GM13976 (cell line): ENCODE data around the gene GRXCR2.

Source experiments
- DNase-seq: peaks from one replicate; pipeline ENCODE4 v3.0.0; 2012; ENCODE audit warnings: low spot score
- CTCF ChIP-seq: IDR thresholded peaks from 2 replicates; pipeline ENCODE4 v1.5.1; 2012; ENCODE audit warnings: borderline replicate concordance, mild to moderate bottlenecking; ENCODE audit not compliant: insufficient read depth; ENCODE audit errors: extremely low read depth, missing control alignments, control extremely low read depth
- in situ Hi-C: fragments of 300-500 bp; cut with MboI; formaldehyde crosslinking; loops from one replicate; pipeline ENCODE4 v1.12.0; 2022; ENCODE audit warnings: low sequenced_read_pairs, mixed read lengths, inconsistent platforms; ENCODE audit not compliant: unreplicated experiment

GRXCR2 gene

GRCh38 chr5:145863003-145863402 is 9.8 kb downstream of the GRXCR2 start:
- no peak for DNase-seq
- in situ Hi-C loops, result no loop called here
- no peak for TF ChIP-seq CTCF

GRCh38 chr5:145859897-145860296 is 12.9 kb downstream of the GRXCR2 start:
- no peak for TF ChIP-seq CTCF
- in situ Hi-C loops, result no loop called here
- no peak for DNase-seq

DNA sequence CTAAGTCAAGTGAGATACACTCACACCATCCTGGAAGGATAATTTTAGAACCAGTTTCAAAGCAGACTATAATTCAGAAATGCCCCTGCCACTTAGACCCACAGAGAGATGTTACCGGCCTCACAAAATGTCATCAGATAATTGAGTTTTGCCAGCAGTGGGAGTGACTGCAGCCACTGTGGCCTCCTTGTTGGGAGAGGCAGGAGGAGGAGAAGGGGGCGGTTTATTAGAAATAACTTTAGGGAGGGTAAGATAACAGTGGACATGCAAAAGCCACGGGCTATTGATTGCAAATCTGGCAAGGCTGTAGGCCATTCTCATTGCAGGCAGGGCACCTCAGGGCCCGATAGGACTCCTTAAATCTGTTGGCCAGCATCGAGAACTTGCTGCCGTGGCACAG is 13.4 kb downstream of the GRXCR2 start:
- no peak for TF ChIP-seq CTCF
- in situ Hi-C loops, result no loop called here
- no peak for DNase-seq

DNA sequence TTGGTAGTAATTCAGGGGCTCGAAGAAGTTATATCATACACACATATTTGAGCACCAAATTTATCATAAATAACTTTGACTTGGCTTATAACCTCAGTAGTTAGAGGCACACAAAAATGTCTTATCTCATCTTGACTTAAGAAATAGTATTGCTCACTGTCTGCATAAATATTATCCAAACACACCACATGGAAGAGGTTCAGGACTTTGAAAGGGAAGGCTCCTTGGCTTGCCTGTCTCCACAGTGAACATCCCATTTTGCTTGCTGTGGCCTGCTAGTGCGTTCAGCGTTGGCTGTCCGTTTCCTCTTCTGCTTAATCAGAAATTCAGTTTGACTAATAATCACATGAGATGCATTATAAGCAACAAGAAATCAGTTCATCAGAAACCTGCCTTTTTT is 13.9 kb downstream of the GRXCR2 start:
- no peak for DNase-seq
- TF ChIP-seq CTCF, result no peak
- in situ Hi-C loops, result no loop called here

GRCh38 chr5:145856285-145856818 is 16.5 kb downstream of the GRXCR2 start:
- TF ChIP-seq CTCF, result no peak
- peak; percentile 10 for DNase-seq
- in situ Hi-C loops, result no loop called here

DNA sequence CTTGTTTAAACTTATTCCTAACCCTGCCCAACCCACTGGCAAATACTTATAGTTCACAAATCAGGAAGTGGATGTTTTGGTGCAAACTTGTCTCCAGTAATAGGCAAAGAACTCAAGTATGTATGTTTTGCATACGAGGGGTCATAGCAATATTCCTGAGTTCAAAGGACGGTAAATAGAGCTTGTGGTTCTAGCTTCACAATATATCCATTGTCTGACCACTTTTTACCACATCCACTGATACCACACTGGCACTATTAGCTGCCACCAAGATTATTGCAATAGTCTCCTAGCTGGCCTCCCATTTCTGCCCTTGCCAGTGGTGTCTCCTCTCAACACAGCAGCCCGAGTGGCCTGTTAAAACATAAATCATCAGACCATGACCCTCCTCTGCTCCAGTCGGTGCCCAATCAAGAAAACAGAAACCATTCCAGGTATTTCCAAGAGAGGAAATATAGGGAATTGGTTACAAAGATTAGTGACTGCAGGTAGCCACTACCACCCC is 17.0 kb downstream of the GRXCR2 start:
- TF ChIP-seq CTCF, result no peak
- DNase-seq, result no peak
- in situ Hi-C loops, result no loop called here
